GM21447 (cell line): ENCODE measurements around the gene FOXJ3.

Source experiments
- ATAC-seq: cut with Tn5 transposase; IDR thresholded peaks from one replicate; pipeline ENCODE4 v1.9.1; 2021; ENCODE audit not compliant: unreplicated experiment

Gene FOXJ3

GRCh38 chr1:42170779-42171621 lies 164.0 kb downstream of the FOXJ3 start:
- no peak for ATAC-seq

GRCh38 chr1:42168763-42169162 lies 166.3 kb downstream of the FOXJ3 start:
- no peak for ATAC-seq

- no peak for ATAC-seq
Measured at GRCh38 chr1:42168391-42168670, 166.7 kb downstream of the FOXJ3 start.

DNA sequence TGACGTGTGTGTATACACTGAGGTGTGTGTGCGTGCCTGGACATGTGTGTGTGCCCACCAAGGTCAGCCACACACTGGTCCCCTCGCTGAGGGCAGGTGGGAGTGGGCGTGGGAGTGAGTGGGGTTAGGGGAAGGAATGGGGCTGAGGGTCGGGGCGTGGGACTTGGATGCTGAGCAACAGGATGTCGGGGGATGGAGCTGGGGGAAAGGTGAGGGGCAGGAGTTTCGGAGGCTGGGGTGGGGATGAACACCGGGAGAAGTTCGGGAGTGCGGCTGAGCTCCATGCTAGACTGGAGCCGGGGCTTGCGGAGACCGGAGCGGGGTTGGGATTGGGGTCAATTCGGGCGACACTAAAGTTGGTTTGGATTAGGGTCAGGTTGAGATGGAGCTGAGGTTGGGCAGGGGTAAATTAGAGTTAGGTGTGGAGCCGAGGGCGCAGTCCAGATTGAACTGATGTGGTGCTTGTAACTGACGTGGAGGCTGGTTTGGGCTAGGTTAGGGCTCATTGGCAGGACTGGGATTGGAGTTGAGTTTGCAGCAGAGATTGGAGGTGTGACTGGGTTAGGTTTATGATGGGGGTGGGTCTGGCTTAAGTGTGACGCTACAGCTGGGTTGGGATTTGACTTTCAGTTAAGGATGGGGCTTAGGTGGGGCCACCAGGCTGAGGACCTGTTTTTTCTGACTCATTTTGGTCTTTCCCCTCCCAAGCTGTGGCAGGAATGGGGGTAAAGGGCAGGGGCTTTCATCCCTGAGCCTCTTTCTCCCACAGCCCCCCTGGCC lies 167.2 kb downstream of the FOXJ3 start:
- ATAC-seq: no peak

- ATAC-seq: no peak
Measured at GRCh38 chr1:42165511-42166210, 169.4 kb downstream of the FOXJ3 start.

GRCh38 chr1:42164551-42165420 lies 170.2 kb downstream of the FOXJ3 start, which contains the start of gene GUCA2A:
GUCA2A (minus strand) TSS chr1:42164745; CDS start chr1:42164712, 33 bp downstream.
- no peak for ATAC-seq

DNA sequence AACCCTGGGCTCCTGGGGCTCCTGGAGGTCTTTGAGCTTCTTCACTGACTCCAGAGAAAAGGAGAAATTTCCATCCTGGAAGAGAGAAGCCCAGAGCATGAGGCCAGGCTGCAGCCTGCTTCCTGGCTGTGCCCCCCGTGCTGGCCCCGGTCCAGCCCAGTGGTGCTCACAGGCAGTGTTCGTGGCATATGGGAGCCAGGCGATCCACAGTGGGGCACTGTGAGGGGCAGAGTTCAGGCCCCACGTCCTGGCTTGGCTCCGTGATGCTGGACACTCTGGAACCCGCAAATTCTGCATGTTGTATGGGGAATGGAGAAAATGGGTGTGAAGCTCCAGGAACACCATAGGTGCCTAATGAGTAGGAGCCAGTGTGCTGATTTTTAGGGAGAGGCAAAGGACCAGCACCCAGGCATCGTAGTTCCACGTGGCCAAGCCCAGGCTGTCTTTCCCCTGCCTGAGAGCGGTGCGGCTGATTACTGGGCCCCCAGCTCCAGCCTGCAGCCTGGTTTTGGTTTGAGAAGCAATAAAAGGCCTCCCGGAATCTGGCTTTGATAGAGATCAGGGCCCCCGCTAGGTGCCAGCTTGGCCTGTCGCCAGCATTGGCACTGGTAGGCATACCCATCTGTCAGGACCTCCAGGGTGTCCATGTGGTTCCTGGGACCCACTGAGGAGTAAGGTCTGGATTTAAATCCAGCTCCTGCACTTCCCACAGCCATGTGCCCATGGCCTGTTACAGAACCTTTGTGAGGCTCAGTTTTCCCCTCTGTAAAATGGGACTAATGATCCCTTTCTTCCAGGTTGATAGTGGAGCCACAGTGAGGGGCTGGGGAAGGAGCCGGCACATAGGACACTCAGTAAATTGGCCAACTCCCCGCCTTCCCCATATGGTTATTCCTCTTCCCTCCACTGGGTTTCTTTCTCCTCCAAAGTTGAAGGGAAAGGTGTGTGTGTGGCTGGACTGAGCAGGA lies 171.2 kb downstream of the FOXJ3 start:
- no peak for ATAC-seq

DNA sequence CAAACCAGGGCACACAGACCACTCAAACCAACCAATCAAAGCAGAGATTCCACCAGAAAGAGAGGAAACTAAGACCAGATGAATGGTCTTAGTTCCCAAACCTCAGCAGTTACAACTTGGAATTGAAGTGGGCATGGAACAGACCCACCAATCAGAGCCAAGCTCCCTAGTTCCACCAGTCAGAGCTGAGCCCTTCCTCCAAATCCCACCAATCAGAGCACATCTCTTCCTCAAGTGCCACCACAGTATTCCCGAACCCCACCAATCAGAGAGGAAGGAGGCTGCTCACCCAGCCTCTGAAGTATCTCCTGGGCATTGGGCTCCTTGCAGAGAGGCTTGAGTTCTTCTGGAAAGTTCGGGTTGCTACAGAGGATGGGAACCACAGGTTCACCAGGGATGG lies 171.9 kb downstream of the FOXJ3 start:
- ATAC-seq: no peak

DNA sequence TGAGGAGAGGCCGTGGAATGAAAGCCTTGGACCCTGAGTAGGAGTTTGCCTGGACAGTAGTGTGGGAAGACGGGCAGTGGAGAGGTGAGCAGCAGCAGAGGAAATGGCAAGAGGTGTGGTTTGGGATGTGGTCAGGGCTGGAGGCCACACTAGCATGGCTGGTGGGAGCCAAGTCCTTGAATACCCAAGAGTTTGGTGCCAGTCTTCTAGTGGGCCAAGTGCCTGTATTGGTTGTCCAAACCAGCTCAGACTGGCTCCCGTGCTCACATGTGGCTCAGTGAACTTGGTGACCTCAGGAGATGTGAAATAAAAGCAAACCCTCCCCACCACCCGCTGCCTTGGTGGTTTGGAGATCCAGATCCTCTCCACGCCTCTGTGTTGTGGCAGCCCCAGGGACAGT lies 172.9 kb downstream of the FOXJ3 start:
- ATAC-seq: no peak

DNA sequence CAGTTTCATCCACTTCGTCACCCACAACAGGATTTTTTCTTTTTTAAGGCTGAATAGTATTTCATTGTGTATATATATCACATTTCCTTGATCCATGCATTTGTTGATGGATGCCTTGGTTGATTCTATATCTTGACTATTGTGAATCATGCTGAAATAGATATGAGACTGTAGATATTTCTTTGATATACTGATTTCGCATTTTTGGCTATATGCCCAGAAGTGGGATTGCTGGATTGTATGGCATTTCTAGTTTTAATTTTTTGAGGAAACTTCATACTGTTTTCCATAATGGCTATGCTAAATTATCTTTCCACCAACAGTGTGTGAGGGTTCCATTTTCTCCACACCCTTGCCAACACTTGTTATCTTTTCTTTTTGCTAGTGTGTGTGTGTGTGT lies 176.8 kb downstream of the FOXJ3 start:
- no peak for ATAC-seq

- no peak for ATAC-seq
Measured at GRCh38 chr1:42157667-42158066, 177.4 kb downstream of the FOXJ3 start.

- ATAC-seq: no peak
Measured at GRCh38 chr1:42155362-42155761, 179.7 kb downstream of the FOXJ3 start.

DNA sequence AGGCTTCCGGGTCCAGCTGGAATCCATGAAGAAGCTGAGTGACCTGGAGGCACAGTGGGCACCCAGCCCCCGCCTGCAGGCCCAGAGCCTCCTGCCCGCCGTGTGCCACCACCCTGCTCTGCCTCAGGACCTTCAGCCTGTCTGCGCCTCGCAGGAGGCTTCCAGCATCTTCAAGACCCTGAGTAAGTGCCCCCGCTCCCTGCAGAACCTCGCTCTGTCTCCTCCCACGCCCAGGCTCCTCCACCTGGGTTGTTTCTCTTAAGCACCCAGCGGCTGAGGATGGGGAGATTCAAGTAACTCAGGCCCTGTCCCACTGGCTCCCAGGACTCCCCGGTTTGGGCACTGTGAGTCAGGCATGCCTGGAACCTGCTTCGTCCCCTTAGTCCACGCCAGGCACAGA lies 180.3 kb downstream of the FOXJ3 start:
- ATAC-seq: no peak

GRCh38 chr1:42153624-42154023 lies 181.4 kb downstream of the FOXJ3 start:
- no peak for ATAC-seq

DNA sequence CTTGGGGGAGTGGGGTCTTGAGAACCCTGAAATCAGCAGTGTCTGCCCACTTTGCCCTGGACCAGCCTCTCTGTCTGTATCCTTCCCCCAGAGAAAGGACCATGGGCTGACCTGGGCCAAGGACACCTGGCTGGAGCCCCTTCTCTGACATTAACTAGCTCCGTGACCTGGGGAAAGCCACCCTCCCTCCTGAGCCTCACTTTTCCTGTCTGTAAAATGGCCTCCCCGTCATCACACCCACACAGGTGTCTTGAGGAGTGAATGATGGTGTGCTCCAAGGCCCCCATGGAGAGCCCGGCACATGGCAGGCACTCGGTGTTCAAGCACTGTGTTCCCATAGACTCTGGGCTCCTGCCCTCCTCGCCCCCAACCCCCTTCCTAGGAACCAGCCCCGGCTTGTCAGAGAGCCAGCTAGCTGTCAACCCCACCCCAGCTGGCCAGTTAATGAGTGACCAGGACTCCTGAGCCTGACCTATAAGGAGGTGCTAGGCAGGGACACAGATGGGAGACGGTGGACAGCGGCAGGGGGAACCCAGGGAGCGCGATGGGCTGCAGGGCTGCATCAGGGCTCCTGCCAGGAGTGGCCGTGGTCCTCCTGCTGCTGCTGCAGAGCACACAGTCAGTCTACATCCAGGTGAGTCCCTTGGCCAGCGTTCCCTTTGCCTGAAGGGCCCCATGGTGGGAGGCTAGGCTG lies 182.0 kb downstream of the FOXJ3 start, which contains the start of gene GUCA2B:
GUCA2B (plus strand) TSS at position 504 of the 694 bp plus-strand sequence; CDS start at position 545, 41 bp downstream.
- ATAC-seq: no peak

DNA sequence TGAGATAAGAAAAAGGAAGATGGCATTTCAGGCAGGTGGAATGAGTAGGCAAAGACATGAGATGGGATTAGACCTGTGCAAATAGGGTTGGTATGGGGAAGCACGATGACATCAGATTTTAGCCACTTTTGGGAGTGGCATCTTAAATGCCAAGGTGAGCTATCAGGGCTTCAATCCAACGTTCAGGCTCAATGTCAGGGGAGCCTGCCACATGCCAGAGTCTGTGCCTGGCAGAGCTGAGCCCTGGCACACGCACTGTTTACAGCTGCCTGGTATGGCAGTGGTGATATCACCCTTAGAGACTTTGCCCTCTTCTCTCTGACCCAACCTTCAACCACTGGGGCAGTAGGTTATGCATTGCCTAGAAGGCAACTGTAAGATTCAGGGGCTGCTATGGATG lies 182.9 kb downstream of the FOXJ3 start:
- no peak for ATAC-seq

DNA sequence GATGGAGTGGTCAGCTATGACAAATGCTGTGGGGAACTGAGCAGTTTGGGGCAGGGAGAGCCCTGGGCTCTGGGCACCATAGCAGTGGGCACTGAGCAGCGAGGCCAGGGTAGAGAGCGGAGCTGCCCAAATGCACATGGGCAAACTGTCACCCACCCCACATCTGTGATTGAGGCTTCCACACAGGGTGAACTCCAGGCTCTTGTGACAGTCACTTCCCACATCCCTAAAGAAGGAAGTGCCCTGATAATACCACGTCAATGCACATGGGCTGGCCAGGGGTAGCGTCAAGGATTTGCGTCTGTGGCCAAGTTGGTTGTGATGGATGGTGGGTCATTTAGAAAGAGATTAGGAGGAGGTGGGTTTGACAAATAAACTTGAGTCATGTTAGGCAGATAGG lies 184.4 kb downstream of the FOXJ3 start:
- no peak for ATAC-seq

DNA sequence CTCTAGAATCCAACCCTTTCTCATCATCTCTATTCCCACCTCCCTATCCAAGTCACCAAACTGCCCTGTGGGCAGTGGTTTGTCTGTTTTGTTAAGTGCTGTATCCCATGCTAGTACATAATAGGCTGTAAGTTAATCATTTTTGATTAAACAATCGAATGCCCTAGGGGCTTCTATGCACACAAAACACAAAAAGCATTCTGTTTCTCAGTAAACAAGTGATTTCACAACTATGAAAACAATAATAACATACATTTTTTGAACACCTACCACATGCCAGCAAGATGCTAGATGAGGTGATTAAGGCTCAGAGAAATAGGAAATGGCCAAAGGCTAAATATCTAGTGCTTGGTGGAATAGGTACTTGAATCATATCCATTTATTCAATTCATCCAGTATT lies 186.9 kb downstream of the FOXJ3 start:
- no peak for ATAC-seq
